ENCODE measurements around the gene ARHGDIG.
"Not testable (repeated sequence)": the region's sequence is repeated elsewhere in the genome, so short reads cannot be mapped to it uniquely, and the experiment has no call there.

ARHGDIG gene

DNA sequence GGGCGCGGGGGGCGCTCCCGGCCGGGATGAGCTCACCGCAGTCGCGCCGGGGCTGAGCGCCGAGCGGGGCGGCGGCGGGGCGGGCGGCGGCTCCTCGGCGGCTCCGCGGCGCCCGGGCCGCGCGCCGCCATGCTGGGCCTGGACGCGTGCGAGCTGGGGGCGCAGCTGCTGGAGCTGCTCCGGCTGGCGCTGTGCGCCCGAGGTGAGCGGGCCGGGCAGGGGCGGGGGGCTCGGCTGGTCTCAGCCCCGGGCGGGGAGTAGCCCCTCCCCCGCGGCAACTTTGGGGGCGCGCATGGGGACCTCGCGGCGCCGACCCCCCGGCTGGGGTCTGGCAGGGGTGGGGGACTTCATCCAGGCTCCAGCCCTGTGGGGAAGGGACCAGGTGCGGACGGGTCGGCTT, at the start of gene ARHGDIG:
TSS of gene ARHGDIG (plus strand) at position 40 of the 400 bp plus-strand sequence. CDS start at position 130, 90 bp downstream.
- no peak for FAIRE-seq

- no peak for FAIRE-seq
These were observed 49.4 kb upstream of the ARHGDIG start for GRCh38 chr16:230949-231348.

- FAIRE-seq: no peak
These were observed 45.7 kb upstream of the ARHGDIG start, which contains the start of gene FAM234A for GRCh38 chr16:234468-235305. TSS of gene FAM234A (plus strand) at chr16:234821. CDS start at chr16:254414, 19,593 bp downstream.

DNA sequence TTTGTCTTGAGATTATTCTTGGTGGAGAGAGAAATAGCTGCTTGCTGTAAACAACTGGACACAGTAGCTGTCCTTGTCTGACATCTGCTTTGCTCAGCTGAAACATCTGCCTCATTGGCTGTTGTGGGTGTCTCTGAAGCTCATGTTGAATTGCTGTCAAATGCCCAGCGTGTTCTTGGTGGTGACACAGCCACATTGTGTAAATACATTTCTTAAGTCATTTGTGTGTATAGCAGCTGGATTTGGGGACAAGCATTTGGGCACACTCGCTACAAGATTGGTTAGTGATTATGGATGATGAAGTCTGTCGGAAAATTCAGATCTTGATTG, 40.5 kb upstream of the ARHGDIG start:
- FAIRE-seq: no peak

- FAIRE-seq: no peak
These were observed 39.8 kb upstream of the ARHGDIG start for GRCh38 chr16:240559-240958.

DNA sequence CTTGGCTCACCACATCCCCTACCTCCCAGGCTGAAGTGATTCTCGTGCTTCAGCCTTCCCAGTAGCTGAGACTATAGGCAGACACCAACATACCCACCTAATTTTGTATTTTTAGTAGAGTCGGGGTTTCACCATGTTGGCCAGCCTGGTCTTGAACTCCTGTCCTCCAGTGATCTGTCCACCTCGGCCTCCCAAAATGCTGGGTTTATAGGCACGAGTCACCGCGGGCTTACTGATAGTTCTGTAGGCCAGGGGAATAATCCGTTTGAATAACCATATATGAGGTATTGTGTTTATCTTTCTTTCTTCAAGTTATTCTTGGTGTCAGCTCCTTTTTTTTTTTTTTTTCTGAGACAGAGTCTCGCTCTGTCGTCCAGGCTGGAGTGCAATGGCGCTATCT, 38.1 kb upstream of the ARHGDIG start:
- FAIRE-seq: no peak

DNA sequence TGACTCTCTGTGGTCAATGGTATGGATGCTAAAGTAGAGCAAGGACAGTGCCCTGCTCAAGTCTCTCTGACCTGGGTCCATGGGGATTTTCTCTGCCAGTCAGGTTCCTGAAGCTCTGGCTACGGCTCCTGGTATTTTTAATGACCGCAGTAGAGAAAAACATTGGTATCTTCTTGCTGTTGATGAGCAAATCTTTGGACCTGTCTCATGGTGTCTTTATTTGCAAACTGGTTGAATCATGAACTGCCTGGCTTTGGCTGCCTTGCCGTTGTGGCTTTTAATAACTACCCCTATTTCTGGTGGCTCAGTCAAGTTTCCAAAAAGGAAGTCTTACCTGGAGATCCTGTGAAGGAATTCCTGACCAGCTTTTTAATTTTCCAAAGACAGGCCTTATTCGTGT, 37.0 kb upstream of the ARHGDIG start:
- no peak for FAIRE-seq

- FAIRE-seq: no peak
These were observed 35.3 kb upstream of the ARHGDIG start for GRCh38 chr16:245105-245504.

- no peak for FAIRE-seq
These were observed 33.4 kb upstream of the ARHGDIG start for GRCh38 chr16:247027-247426.

GRCh38 chr16:249431-249830, 31.0 kb upstream of the ARHGDIG start:
- no peak for FAIRE-seq

DNA sequence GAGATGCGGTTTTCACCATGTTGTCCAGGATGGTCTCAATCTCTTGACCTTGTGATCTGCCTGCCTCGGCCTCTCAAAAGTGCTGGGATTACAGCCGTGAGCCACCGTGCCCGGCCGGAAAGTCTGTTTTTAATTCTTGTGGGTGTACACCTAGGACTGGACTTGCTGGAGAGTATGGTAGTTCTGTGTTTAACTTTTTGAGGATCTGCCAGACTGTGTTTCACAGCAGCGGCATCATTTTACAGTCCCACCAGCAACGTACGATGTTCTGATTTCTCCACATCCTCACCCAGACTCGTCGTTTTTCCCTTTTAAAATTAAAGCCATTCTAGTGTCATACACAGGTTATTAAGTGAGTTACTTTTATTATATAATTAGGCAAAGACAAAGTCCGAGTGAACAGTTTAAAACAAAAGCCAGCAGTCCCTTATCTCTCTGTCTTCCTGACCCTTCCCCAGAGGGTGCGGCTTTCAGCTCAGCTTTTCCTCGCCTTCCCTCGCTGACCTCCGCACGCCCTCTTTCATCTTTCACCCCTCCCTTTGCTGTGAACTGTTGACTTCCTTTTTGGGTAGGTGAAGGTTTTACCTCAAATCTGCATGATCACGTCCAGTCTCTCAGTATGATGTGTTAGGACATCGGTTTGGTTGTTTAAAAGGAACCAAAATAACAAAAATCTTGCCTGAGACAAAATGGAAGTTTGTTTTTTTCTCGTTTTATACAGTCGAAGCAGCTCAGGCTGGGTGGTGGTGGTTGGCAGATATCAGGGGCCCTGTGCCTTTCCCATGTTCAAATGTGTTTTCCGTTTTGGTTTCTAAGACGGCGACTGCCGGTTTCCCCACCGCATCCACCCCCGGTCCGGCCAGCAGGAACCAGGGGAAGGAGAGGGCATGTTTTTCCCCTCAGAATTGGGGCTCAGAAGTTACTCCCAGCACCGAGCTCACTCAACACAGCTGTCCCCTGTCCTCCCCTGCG, 27.7 kb upstream of the ARHGDIG start:
- FAIRE-seq: no peak

GRCh38 chr16:253833-254232, 26.6 kb upstream of the ARHGDIG start:
- FAIRE-seq: no peak

DNA sequence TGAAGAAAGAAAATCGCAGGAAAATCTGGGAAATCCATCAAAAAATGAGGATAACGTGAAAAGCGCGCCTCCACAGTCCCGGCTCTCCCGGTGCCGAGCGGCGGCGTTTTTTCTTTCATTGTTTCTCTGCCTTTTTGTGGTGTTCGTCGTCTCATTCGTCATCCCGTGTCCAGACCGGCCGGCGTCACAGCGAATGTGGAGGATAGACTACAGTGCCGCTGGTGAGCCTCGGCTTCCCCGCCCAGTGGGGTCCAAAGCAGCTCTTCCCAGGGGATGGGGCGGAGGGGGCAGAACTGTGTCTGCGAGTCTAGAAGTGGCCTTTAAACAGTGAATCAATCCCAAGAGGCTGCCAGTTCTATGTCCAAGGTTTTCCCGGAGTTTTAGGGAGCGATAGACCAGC, 25.9 kb upstream of the ARHGDIG start:
- FAIRE-seq: no peak

DNA sequence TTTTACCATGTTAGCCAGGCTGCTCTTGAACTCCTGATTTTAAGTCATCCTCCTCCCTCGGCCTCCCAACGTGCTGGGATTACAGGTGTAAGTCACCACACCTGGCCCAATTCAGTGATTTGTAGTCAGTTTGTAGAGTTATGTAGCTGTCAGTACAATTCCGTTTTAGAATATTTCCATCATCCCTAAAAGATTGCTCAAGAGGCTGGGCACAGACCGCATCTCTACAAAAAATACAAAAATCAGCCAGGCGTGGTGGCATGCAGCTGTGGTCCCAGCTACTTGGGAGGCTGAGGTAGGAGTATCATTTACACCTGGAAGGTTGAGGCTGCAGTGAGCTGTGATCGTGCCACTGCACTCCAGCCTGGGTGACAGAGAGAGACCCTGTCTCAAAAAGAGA, 25.2 kb upstream of the ARHGDIG start:
- FAIRE-seq: no peak

DNA sequence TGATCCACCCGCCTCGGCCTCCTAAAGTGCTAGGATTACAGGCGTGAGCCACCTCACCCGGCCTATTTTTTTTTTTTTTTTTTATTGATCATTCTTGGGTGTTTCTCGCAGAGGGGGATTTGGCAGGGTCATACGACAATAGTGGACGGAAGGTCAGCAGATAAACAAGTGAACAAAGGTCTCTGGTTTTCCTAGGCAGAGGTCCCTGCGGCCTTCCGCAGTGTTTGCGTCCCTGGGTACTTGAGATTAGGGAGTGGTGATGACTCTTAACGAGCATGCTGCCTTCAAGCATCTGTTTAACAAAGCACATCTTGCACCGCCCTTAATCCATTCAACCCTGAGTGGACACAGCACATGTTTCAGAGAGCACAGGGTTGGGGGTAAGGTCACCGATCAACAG, 22.3 kb upstream of the ARHGDIG start:
- not testable (repeated sequence) for FAIRE-seq

- no peak for FAIRE-seq
These were observed 21.2 kb upstream of the ARHGDIG start for GRCh38 chr16:259226-259625.

- no peak for FAIRE-seq
These were observed 20.6 kb upstream of the ARHGDIG start for GRCh38 chr16:259814-260253.

DNA sequence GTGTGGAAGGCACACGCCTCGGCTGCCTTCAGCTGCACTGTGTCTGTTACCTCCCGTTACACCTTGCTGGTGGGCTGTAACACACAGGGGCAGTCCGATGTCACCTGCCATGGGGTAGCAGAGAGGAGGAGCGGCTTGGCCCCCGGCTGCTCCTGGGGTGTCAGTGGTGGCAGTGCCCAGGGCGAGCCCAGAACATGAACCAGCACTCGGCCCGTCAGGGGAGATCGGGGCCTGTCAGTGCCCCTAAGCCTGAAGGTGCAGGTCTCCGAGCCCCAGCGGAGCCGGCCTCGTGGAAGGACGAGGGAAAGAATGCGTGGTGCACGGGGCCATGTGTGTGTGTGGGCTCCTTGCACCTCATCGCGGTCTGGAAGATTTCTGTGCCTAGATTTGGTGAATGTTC, 20.1 kb upstream of the ARHGDIG start:
- no peak for FAIRE-seq

- FAIRE-seq: no peak
These were observed 19.2 kb upstream of the ARHGDIG start for GRCh38 chr16:261031-261691.

DNA sequence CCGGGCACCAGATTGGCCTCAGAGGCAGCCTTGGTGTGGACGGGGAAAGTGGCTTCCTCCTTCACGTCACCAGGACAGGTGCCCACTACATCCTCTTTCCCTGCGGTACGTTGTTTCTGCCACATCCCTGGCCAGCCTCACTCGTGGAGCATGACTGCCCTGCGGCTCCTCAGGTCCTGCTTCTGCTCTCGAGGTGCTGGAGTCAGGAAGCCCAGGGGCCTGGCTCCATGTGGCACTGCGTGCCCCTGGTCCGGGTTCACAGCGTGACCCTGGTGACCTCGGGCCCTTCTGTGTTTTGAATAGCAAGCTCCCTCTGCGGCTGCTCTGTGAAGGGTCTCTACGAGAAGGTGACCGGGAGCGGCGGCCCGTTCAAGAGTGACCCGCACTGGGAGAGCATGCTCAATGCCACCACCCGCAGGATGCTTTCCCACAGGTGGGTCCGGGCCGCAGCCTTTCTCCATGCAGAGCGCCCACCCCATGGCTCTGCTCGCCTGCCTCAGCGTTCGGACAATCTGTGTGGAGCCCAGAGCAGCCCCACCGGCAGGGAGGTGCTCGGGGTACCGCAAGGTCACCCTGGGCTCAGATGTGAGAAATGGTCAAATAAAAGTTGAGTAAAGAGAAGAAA, 18.2 kb upstream of the ARHGDIG start:
- FAIRE-seq: no peak

- no peak for FAIRE-seq
These were observed 17.1 kb upstream of the ARHGDIG start for GRCh38 chr16:263182-263774.

- no peak for FAIRE-seq
These were observed 16.4 kb upstream of the ARHGDIG start for GRCh38 chr16:263944-264343.

All from G401.6 (cell line).